DND-41 (cell line): Measurements from ENCODE around the gene C9orf78.
A peak's percentile ranks its signal among the peaks of the same experiment; 100 is the strongest.

Experiments
- ATAC-seq: fragments of 200-7000 bp; cut with Tn5 transposase; 3 replicates; pipeline ENCODE4 v1.9.1; 2021; ENCODE audit warnings: low read depth; ENCODE audit not compliant: insufficient read depth
- DNase-seq: peaks from one replicate; pipeline ENCODE4 v3.0.0-alpha.2; 2020
- H2AFZ ChIP-seq: 2 replicates; pipeline ENCODE4 v1.6.0; 2012; ENCODE audit warnings: low read depth, low read length
- H3K27ac ChIP-seq: 2 replicates; pipeline ENCODE4 v1.5.1; 2012; ENCODE audit warnings: low read length, inconsistent platforms
- H3K27me3 ChIP-seq: fragments of 200-600 bp; sonication (generic); 2 replicates; pipeline ENCODE4 v1.6.0; 2012; ENCODE audit warnings: low read length, mild to moderate bottlenecking, inconsistent platforms; ENCODE audit not compliant: insufficient read depth, poor library complexity
- H3K36me3 ChIP-seq: 2 replicates; pipeline ENCODE4 v1.5.1; 2012; ENCODE audit warnings: low read length, inconsistent platforms; ENCODE audit not compliant: insufficient read depth
- H3K4me1 ChIP-seq: 2 replicates; pipeline ENCODE4 v1.5.1; 2012; ENCODE audit warnings: mild to moderate bottlenecking, low read length; ENCODE audit not compliant: insufficient read depth
- H3K4me2 ChIP-seq: 2 replicates; pipeline ENCODE4 v1.6.0; 2012; ENCODE audit warnings: mild to moderate bottlenecking, moderate library complexity, low read length, inconsistent platforms; ENCODE audit not compliant: insufficient read depth
- H3K4me3 ChIP-seq, 2 experiments: fragments of 200-600 bp in 1 of 2; shearing (Covaris generic) in 1 of 2; 2 replicates each; pipeline ENCODE4 v1.5.1; 2012 to 2016; ENCODE audit warnings: inconsistent platforms in 2 of 2, low read length in 2 of 2, mild to moderate bottlenecking in 2 of 2, low read depth in 1 of 2, moderate library complexity in 1 of 2
- H3K79me2 ChIP-seq: 2 replicates; pipeline ENCODE4 v1.6.0; 2012; ENCODE audit warnings: low read length, inconsistent platforms; ENCODE audit not compliant: insufficient read depth
- H3K9ac ChIP-seq: 2 replicates; pipeline ENCODE4 v1.6.0; 2012; ENCODE audit warnings: low read depth, mild to moderate bottlenecking, inconsistent platforms, low read length, moderate library complexity
- H3K9me3 ChIP-seq: 2 replicates; pipeline ENCODE4 v1.5.1; 2012; ENCODE audit warnings: low read length, moderate library complexity, mild to moderate bottlenecking, inconsistent platforms; ENCODE audit not compliant: insufficient read depth, severe bottlenecking
- H4K20me1 ChIP-seq: 2 replicates; pipeline ENCODE4 v1.6.0; 2012; ENCODE audit warnings: low read length; ENCODE audit not compliant: insufficient read depth
- EZH2 ChIP-seq: IDR thresholded peaks from 3 replicates; pipeline ENCODE4 v1.6.1; 2012; ENCODE audit warnings: borderline replicate concordance, low read depth, mild to moderate bottlenecking, moderate library complexity, low read length, inconsistent platforms; ENCODE audit not compliant: severe bottlenecking
- TF ChIP-seq, protein P1 (sequence below): IDR thresholded peaks from 2 replicates; pipeline ENCODE4 v1.5.1; 2012; ENCODE audit warnings: borderline replicate concordance, low read length, moderate library complexity, mild to moderate bottlenecking; ENCODE audit not compliant: poor library complexity, severe bottlenecking; ENCODE audit errors: extremely low read depth

The C9orf78 gene

DNA sequence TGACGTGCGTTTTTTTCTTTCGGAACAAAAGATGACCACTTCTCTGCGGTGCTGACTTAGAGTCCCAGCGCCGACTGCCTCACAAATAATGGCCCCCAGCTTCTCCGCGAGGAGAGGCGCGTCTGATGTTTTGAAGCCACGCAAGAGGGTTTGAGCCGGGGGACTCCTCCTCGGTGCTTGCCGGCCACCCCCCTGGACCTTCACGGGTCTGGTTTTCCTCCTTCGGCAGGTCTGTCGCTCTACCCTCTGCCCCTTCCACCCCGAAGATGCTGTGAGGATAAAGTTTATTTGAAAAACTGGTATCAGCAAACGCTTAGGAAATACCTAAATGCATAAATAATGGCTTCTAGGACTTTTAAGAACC is 767 bp upstream of the C9orf78 start:
- peak overlapping the region; percentile 49; the same call in 1 of the 2 replicates for H2AFZ ChIP-seq
- no peak for TF ChIP-seq EZH2
- TF ChIP-seq, protein P1, sequence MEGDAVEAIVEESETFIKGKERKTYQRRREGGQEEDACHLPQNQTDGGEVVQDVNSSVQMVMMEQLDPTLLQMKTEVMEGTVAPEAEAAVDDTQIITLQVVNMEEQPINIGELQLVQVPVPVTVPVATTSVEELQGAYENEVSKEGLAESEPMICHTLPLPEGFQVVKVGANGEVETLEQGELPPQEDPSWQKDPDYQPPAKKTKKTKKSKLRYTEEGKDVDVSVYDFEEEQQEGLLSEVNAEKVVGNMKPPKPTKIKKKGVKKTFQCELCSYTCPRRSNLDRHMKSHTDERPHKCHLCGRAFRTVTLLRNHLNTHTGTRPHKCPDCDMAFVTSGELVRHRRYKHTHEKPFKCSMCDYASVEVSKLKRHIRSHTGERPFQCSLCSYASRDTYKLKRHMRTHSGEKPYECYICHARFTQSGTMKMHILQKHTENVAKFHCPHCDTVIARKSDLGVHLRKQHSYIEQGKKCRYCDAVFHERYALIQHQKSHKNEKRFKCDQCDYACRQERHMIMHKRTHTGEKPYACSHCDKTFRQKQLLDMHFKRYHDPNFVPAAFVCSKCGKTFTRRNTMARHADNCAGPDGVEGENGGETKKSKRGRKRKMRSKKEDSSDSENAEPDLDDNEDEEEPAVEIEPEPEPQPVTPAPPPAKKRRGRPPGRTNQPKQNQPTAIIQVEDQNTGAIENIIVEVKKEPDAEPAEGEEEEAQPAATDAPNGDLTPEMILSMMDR, result no peak
- peak overlapping the region; percentile 66 to 91 for H3K4me3 ChIP-seq
- ATAC-seq (no peak), DNase-seq (no peak)
- peaks cover 9% of the 10 kb centered on the region for H4K20me1 ChIP-seq
- H3K36me3 ChIP-seq, result peaks cover 42% of the 10 kb centered on the region
- no peaks in the 10 kb centered on the region for H3K27me3 ChIP-seq
- peak overlapping the region; percentile 64 for H3K9ac ChIP-seq
- H3K27ac ChIP-seq, result peak overlapping the region; percentile 66
- no peaks in the 10 kb centered on the region for H3K9me3 ChIP-seq
- H3K79me2 ChIP-seq, result peaks cover 73% of the 10 kb centered on the region
- peak overlapping the region; percentile 86 for H3K4me2 ChIP-seq
- peaks cover 31% of the 10 kb centered on the region for H3K4me1 ChIP-seq

DNA sequence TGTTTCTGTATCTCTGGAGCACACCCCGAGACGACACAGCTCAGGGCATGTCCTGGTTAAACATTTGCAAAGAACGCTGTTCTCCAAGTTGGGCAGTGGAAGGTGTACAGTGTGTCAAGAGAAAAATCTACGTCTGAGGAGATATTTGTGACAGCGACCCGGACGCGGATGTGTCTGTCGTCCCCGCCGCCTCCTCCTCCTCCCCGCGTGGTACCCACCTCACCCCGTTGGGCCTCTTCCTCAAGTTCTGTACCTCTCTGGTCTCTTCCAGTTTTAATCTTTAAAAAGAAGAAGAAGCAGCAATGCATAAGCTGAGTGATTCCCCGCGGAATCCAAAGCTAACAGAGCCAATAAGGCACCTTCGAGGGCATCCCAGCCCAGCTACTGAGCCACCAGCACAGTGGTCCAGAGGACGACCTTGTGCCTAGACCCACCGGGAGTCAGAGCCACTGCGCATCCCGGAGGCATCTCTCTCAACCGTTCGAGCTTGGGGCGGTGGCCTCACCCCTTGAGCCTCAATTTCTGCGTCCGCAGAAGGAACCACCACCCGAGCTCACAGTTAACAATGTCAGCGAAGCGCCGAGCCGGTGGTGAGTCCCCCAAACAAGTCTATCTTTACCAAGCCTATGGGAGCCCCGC is 467 bp downstream of the C9orf78 start:
- H4K20me1 ChIP-seq, result peaks cover 9% of the 10 kb centered on the region
- peak overlapping the region; percentile 69 for H3K27ac ChIP-seq
- H3K27me3 ChIP-seq, result no peaks in the 10 kb centered on the region
- DNase-seq, result peak; percentile 43
- peaks cover 49% of the 10 kb centered on the region for H3K36me3 ChIP-seq
- peak overlapping the region; percentile 75 for H2AFZ ChIP-seq
- H3K4me2 ChIP-seq, result peak overlapping the region; percentile 79
- H3K9ac ChIP-seq, result peak overlapping the region; percentile 64
- no peaks in the 10 kb centered on the region for H3K9me3 ChIP-seq
- H3K79me2 ChIP-seq, result peaks cover 68% of the 10 kb centered on the region
- peak overlapping the region; percentile 73 to 91 for H3K4me3 ChIP-seq
- ATAC-seq, result peak; percentile 39
- H3K4me1 ChIP-seq, result peaks cover 28% of the 10 kb centered on the region
- TF ChIP-seq, protein P1, result no peak

DNA sequence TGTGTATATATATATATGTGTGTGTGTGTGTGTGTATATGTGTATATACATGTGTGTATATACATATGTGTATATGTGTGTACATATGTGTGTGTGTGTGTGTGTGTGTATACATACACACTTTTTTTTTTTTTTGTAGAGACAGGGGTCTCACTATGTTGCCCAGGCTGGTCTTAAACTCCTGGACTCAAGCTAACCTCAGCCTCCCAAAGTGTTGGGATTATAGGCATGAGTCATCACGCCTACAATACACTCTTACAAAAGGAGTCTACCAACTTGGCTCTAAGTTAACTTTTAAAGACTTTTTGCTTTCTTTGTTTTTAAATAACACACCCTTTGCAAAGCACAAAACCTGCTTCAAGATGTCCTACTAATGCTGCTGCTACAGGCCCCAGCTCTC is 2.1 kb downstream of the C9orf78 start:
- Histone ChIP-seq H3K9ac (no peak overlapping the region), H2AFZ (no peak overlapping the region), H3K36me3 (peaks cover 63% of the 10 kb centered on the region), H3K27ac (no peak overlapping the region), H3K79me2 (peaks cover 53% of the 10 kb centered on the region), H3K4me2 (no peak overlapping the region), H3K4me3 (no peak overlapping the region), H3K4me1 (peaks cover 28% of the 10 kb centered on the region), H3K9me3 (no peaks in the 10 kb centered on the region), H3K27me3 (no peaks in the 10 kb centered on the region), H4K20me1 (peaks cover 6% of the 10 kb centered on the region; the same call in 1 of the 2 replicates)
- TF ChIP-seq, protein P1, result no peak
- TF ChIP-seq EZH2, result no peak
- ATAC-seq (no peak), DNase-seq (no peak)

DNA sequence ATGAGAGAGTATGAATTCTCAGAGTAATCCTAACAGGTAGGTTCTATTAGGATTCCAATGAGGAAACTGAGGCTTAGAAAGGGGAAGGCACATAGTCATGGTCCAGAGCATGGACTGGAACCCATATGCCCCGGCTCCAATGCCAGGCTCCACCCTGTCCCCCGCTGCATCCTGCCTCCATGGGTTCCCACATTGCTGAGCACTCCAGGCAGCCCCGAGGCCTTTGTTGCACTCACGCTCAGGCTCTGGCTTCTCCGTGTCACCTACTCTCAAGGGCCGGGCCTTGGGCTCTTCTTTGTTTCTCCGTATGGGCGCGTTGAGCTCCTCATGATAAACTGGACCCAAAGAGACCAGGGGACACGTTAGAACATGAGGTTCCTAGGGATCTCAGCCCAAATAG is 6.1 kb downstream of the C9orf78 start:
- DNase-seq (no peak), ATAC-seq (no peak)
- H3K9me3 ChIP-seq, result no peaks in the 10 kb centered on the region
- no peaks in the 10 kb centered on the region for H3K27me3 ChIP-seq
- H3K4me3 ChIP-seq, result no peak overlapping the region
- H3K4me1 ChIP-seq, result peaks cover 10% of the 10 kb centered on the region
- H3K36me3 ChIP-seq, result peaks cover 59% of the 10 kb centered on the region
- H3K79me2 ChIP-seq, result peaks cover 17% of the 10 kb centered on the region
- no peak overlapping the region for H3K4me2 ChIP-seq
- no peak for TF ChIP-seq EZH2
- H3K9ac ChIP-seq, result no peak overlapping the region
- no peak overlapping the region for H2AFZ ChIP-seq
- H3K27ac ChIP-seq, result no peak overlapping the region
- peaks cover 6% of the 10 kb centered on the region; the same call in 1 of the 2 replicates for H4K20me1 ChIP-seq
